UCSD-AML1 (cell line): ENCODE measurements around the gene GMNC.
A peak's percentile ranks its signal among the peaks of the same experiment; 100 is the strongest.
"Not testable (repeated sequence)": the region's sequence is repeated elsewhere in the genome, so short reads cannot be mapped to it uniquely, and the experiment has no call there.

ENCODE experiments used
- DNase-seq: peaks from one replicate; lab custom pipeline; 2025; ENCODE audit not compliant: unreplicated experiment; lab: John Stamatoyannopoulos, UW

Gene GMNC

DNA sequence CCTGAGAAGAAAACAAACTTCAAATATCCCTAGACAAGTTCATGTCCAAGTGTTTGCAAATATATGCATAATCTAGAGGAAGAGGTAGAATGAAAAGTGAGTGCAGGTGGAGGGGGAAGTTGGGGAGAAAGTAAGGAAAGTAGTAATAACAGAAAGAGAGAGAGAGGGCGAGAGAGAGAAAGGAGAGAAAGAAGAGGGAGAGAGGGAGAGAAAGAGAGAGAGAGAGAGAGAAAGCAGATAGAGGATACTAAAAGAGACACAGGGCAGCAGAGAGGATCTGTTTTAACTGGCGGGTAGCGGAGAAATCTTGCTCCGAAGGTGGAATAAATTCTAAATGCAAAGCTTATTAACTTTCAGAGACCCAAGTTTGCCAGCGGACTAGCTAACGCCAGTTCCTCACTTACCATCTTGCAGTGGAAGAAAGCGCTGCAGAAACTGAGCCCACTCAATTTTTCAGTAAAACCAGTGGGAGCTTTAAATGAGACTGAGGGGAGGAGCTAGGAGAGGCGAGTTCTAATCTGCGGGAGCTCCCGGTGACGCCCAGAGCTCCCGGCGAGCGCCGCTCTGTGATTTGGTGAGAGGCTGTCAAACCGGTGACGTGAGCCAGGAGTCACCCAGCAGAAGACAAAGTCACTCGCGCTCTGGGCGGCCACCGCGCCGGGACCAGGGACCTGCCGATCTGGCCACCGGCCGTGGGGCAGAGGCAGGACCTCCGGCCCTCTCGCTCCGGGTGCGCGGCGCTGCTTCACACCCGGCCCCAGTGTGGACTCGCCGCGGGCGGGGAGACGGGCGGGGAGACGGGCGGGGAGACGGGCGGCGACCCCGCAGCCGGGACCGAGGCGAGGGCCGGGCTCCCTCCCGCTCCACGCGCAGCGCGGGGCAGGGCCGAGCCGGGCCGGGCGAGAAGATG, at the start of gene GMNC:
GMNC (minus strand) TSS at position 486 of the 910 bp plus-strand sequence; CDS start at position 407, 79 bp downstream.
- DNase-seq: no peak

- no peak for DNase-seq
Measured at GRCh38 chr3:190911382-190911781, 48.9 kb upstream of the GMNC start.

GRCh38 chr3:190909908-190910307, 47.4 kb upstream of the GMNC start:
- DNase-seq: no peak

- no peak for DNase-seq
Measured at GRCh38 chr3:190903156-190903555, 40.7 kb upstream of the GMNC start.

- DNase-seq: no peak
Measured at GRCh38 chr3:190902292-190902691, 39.8 kb upstream of the GMNC start.

GRCh38 chr3:190892395-190892902, 30.0 kb upstream of the GMNC start:
- DNase-seq: no peak

DNA sequence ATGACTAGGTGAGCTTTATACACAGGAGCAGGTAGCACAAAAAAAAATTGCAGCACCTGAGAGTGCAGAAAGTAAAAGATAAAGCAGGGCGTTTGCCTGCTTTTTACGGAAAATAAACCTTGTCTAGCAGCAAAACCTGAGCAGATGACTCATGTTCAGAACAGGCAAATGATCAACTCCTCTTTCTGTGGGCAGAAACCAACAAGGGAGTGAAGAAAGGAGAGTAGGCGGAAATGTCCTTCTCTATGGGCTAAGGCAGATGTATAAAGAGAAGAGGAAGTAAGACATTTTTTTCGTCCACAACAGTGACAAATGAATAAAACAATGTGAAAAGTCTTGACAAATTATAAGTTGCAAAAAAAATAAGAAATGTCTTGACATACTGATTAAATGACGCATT, 24.5 kb upstream of the GMNC start:
- DNase-seq: no peak

DNA sequence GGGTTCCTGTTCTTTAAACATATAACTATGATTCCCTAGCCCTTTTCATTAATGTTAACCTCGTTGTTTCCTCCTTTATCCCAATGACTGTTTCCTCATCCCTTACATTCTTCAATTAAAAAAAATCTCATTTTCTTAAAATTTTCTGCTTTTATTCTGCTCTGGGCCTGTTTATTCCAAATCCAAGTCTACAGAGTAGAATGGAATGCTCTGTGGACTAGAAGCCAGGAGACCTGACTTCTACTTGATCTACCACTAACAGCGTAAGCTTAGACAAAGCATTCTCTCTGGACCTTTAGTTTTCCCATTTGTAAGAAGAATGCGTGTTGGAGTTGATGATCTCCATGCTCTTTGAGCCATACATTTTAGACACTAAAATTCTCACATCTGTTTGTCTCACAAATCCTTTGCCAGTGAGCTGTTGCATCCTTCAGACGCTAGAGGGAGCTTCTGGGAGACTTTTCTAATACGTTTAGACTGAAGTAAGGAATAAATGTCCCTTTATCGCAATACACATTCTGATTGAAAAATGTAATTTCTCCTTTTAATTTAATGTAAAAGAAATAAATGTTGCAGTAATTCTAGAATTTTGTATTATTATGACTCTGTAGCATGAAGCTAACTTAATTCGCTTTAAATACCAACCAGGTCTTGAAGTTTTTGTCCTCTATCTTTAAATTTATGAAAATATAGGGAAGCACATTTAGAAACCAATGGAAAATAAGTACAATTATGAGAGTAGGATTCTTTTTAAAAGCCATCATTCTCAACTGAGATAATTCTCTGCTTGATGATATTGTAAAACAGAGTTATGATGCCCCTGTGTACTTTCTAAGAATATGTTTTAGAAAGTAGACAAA, 21.7 kb upstream of the GMNC start:
- peak; percentile 14 for DNase-seq

- no peak for DNase-seq
Measured at GRCh38 chr3:190883141-190883540, 20.6 kb upstream of the GMNC start.

DNA sequence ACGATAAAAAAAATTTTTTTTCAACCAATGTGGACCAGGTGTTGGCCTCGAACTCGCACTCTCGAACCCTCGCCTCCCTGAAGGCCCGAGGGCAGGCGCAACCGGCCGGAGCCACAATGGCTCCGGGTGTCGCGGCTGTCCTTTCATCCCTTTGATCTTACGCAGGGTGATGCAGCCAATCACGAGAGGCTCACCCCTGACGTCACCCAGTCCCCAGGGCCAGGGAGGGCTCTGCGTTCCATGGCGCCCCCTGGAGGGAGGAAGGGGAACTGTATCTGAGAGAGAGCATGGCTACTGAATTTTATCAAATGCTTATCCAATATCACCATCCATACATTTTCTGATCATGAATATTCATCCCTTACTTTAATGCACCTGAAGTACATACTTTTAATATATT, 15.4 kb upstream of the GMNC start:
- no peak for DNase-seq

DNA sequence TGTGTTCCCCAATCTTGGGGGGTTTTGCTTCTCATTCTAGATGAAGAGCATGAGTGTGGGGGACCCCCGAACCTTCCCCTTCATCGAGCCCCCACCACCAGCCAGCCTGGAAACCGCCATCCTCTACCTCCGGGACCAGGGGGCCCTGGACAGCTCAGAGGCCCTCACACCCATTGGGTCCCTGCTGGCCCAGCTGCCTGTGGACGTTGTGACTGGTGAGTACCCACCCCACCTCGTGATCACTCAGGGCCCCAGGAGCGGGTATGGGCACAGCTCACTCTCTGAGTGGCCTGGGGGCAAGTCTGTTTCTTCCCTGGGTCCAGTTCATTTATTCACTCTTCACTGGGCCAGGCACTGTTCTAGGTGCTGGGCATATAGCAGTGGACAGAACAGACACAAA, 13.9 kb upstream of the GMNC start:
- DNase-seq: not testable (repeated sequence)

DNA sequence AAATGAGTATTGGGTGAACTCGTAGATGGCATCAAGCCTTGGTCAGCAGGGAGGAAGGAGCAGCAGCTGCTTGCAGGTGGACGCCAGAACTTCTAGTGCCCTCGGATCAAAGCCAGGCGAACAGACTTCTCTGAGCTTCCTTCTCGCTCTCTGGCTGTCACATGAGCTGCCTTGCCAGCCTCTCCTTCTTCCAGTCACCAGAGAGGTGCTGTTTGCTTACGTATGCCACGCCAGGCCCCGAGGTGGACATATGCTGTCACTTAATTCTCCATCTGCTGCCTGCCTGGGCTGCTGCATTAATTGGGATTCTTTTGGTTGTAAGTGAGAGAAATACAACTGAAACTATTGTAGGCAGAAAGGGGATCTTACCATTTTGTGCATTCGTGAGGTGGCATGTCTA, 12.6 kb upstream of the GMNC start:
- not testable (repeated sequence) for DNase-seq

GRCh38 chr3:190870127-190870526, 7.6 kb upstream of the GMNC start:
- no peak for DNase-seq

DNA sequence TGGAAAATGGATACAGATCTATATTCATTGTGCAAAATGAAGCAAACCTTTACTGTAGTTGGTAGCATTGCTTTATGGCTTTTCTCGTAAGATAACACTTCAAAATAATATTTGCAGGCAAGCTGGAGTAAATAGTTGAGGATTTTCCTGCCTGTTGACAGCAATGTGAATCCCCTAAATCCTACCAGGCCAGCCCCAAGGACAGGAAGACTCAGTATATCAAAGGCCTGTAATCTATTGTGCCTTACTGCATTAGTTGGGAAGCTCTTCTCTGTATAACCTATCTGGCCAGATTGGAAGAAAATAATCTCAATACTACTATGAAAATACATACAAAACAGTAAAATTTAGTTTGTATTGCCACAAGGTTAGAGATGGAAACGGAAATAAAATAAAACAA, 4.6 kb upstream of the GMNC start:
- DNase-seq: no peak

GRCh38 chr3:190865828-190866227, 3.3 kb upstream of the GMNC start:
- no peak for DNase-seq

- no peak for DNase-seq
Measured at GRCh38 chr3:190865419-190865818, 2.9 kb upstream of the GMNC start.

GRCh38 chr3:190864002-190864401, 1.5 kb upstream of the GMNC start:
- DNase-seq: no peak

DNA sequence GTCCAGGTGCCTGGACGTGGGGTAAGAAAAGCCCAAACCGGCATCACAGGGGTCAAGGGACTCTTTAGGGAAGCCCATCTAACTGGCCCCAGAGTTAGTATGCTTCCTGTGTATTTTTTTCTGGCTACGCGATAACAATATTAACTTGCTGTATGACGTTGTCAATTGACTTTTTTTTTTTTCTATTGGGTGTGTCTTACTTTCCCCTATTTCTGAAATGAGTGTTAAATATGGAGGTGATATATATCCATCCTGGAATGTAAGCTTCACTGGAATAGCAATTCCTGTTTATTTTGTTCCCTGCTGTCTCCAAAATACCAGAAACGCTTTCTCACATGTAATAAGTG, 598 bp upstream of the GMNC start:
- DNase-seq: no peak

GRCh38 chr3:190860521-190860920, 2.0 kb downstream of the GMNC start:
- DNase-seq: no peak

DNA sequence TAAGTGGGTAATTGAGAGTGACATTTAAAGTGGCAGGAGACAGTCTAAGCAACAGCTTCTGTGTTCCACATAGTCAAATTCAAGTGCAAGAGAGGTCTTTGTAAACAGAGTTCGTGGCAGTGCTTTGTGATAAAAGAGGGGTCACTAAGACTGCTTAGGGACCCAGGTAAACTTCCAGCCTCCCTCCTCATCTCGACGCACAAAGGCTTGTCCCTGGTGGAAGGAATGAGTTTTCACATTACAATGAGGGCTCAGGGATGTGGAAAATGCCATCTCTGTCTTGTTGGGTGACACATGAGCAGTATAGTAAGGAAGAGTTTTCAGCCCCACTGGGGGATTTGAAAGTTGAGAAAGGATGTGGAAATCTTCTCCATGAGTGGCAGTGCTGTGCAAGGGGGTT, 7.3 kb downstream of the GMNC start:
- no peak for DNase-seq

DNA sequence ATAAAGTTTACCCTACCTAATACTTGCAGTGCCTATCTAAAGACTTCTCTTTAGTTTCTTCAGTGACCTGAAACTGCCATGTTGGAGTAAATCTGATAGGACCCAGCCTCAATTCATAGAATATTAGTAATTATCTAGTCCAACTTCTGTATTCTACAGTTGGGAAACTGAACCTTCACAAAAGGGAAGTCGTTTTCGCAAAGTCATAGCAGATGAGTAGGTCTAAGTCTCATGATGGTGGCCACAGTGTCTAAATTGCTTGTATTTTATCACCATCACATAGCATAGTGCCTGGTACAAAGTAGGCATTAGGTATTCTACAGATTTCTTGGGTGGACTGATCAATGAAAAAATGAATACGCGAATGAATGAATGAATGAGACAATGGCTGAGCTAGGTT, 8.4 kb downstream of the GMNC start:
- DNase-seq: no peak

GRCh38 chr3:190853464-190853863, 9.0 kb downstream of the GMNC start:
- DNase-seq: no peak
